ENCODE measurements around the gene ACSL4.

The ACSL4 gene

GRCh38 chrX:109695637-109696036 lies 37.4 kb downstream of the ACSL4 start:
- TF ChIP-seq, protein P1, sequence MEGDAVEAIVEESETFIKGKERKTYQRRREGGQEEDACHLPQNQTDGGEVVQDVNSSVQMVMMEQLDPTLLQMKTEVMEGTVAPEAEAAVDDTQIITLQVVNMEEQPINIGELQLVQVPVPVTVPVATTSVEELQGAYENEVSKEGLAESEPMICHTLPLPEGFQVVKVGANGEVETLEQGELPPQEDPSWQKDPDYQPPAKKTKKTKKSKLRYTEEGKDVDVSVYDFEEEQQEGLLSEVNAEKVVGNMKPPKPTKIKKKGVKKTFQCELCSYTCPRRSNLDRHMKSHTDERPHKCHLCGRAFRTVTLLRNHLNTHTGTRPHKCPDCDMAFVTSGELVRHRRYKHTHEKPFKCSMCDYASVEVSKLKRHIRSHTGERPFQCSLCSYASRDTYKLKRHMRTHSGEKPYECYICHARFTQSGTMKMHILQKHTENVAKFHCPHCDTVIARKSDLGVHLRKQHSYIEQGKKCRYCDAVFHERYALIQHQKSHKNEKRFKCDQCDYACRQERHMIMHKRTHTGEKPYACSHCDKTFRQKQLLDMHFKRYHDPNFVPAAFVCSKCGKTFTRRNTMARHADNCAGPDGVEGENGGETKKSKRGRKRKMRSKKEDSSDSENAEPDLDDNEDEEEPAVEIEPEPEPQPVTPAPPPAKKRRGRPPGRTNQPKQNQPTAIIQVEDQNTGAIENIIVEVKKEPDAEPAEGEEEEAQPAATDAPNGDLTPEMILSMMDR (IDR thresholded peaks at IDR 0.05; ENCODE audit: control insufficient read depth, extremely low read depth, insufficient read depth) = no peak
- DNase-seq (ENCODE audit: low read depth) = no peak
- no peak overlapping the region for H3K4me3 ChIP-seq (ENCODE audit: low read depth, low read length)

DNA sequence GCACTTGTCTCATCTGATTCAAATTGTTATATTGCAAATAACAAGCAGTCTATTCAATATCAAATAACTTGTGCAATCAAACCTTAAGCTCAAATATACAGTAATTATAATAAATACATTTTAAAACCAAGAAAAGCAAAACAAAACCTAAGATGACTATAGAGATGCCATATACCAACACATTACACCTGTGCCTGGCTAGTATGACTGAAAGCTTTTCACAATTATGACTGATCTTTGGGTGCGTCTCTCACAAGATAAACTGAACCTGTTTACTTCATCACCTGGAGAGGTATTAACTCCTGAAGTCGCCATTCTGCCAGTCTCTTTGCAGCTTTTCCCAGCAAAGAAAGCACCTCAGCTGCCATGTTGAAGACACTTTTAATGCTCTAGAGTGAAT lies 41.3 kb downstream of the ACSL4 start:
- TF ChIP-seq, protein P1 (IDR thresholded peaks at IDR 0.05; ENCODE audit: control insufficient read depth, extremely low read depth, insufficient read depth) = no peak
- DNase-seq (ENCODE audit: low read depth) = no peak
- no peak overlapping the region for H3K4me3 ChIP-seq (ENCODE audit: low read depth, low read length)

DNA sequence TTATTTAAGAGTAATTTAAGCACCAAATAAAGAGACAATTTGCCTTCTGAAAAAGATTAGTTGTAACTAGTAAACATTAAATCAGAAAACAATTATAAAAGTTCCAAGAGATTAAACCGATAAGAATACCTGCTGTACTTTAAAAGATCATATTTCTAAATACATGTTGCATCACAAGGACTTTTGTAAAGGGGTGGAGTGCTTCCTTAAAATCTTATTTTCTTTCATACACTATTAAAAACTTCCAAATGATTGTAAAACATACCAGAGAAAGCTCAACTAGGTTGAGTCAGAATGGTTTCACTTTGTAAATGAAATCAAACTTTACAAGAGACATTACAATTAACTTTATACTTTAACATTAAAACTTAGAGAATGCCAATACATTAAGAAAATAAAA lies 41.8 kb downstream of the ACSL4 start:
- TF ChIP-seq, protein P1 (IDR thresholded peaks at IDR 0.05; ENCODE audit: control insufficient read depth, extremely low read depth, insufficient read depth) = no peak
- H3K4me3 ChIP-seq (ENCODE audit: low read depth, low read length) = peak overlapping the region; percentile 4; the same call in 1 of the 2 replicates
- no peak for DNase-seq (ENCODE audit: low read depth)

DNA sequence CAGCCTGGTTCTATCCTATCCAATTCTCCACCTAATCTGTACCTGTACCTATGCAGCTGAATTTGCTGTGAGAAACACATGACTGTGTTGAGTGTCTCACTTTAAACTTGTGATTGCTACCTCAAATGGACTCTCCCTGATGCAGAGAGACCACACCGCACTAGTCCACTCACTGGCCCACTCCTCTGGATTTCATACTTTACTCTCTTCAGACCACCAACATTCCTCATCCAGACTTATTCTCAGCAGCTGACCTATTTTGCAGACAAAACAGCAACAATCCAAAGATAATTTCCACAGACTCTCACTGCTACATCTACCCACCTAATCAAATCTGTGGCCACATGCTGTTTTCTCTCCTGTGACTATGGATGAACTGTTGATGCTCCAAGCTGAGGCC lies 45.2 kb downstream of the ACSL4 start:
- DNase-seq (ENCODE audit: low read depth) = no peak
- H3K4me3 ChIP-seq (ENCODE audit: low read depth, low read length) = no peak overlapping the region
- TF ChIP-seq, protein P1 (IDR thresholded peaks at IDR 0.05; ENCODE audit: control insufficient read depth, extremely low read depth, insufficient read depth) = no peak

DNA sequence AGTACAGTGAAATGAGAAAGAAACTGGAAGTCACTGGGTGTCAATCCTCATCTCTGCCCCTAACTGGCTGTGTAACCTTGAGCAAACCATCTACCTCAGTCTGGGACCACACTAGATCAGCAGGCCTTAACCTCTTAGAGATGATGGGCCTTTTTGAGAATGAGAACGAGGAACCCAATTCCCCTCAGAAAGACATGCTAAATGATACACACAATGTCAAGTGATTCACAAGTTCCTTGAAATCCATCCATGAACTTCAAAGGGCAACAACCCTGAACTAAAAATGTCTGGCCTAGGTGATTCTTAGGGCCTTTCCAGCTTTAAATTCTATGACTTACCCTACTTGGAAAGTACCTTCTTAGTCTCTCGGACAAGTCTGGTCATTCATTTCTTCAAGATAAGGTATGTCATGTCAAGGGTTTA lies 47.4 kb downstream of the ACSL4 start:
- DNase-seq (ENCODE audit: low read depth) = no peak
- TF ChIP-seq, protein P1 (IDR thresholded peaks at IDR 0.05; ENCODE audit: control insufficient read depth, extremely low read depth, insufficient read depth) = no peak
- H3K4me3 ChIP-seq (ENCODE audit: low read depth, low read length) = no peak overlapping the region

DNA sequence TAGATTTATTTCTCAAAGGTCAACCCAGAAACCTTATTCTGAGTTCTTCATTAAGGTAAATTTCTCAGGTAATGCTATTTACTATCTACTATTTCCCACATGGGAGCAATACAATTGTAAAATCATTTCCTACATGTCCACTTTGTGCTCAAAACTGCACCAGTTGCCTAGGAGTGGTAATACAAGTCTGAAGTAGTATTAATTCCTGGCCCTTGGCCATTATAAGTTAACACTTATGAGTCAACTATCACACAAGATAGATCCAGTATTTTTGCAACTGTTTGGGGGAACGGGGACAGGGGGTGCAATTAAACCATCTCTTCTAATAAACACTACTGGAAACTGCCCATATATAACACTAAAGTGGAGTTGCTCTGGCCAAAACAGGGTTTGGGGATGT lies 48.9 kb downstream of the ACSL4 start:
- DNase-seq (ENCODE audit: low read depth) = no peak
- TF ChIP-seq, protein P1 (IDR thresholded peaks at IDR 0.05; ENCODE audit: control insufficient read depth, extremely low read depth, insufficient read depth) = no peak
- no peak overlapping the region for H3K4me3 ChIP-seq (ENCODE audit: low read depth, low read length)

DNA sequence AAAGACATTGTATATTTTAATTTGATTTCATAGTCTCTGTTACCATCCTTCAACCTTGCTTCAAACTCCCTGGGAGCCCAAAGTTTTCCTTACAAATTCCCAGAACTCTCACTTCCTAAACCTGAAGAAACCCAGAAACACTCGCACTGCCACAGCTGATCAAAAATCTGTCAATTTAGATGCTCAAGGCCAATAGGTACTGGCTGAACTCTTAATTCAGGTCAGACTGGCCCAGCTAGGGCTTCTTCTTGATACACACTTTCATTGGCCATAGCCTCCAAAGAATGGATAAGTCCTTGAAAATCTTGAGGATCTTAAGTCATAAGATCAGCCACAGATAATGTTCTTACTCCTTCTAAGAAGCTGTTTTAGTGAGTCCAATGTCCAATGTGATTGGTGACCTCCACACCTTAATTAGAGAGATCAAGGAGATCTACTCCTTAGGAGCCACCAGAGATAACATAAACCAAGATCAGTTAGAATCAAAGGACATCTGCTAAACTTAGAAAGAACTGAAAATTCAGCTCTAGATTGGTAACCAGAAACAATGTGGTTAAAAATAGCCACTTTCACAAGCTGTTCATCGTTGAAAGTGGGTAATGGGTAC lies 51.5 kb downstream of the ACSL4 start:
- DNase-seq (ENCODE audit: low read depth) = no peak
- TF ChIP-seq, protein P1 (IDR thresholded peaks at IDR 0.05; ENCODE audit: control insufficient read depth, extremely low read depth, insufficient read depth) = no peak

More for the DNA sequence above, 51.5 kb downstream of the ACSL4 start:
- no peak overlapping the region for H3K4me3 ChIP-seq (ENCODE audit: low read depth, low read length)

Measured in LNCaP clone FGC (cell line).